ELF-1 (cell line): ENCODE measurements around the gene FAM25G.
A peak's percentile ranks its signal among the peaks of the same experiment; 100 is the strongest.
"Not testable (repeated sequence)": the region's sequence is repeated elsewhere in the genome, so short reads cannot be mapped to it uniquely, and the experiment has no call there.

Source experiments
- DNase-seq: peaks from one replicate; pipeline ENCODE4 v3.0.0-alpha.2; 2016; ENCODE audit warnings: low read depth, low spot score

FAM25G gene

GRCh38 chr10:47465216-47465917 is 26.1 kb downstream of the FAM25G start:
- not testable (repeated sequence) for DNase-seq

- not testable (repeated sequence) for DNase-seq
Observed at GRCh38 chr10:47462577-47463358, 28.7 kb downstream of the FAM25G start.

GRCh38 chr10:47461261-47461687 is 30.2 kb downstream of the FAM25G start:
- peak; percentile 73 for DNase-seq

GRCh38 chr10:47458466-47459154 is 32.9 kb downstream of the FAM25G start:
- no peak for DNase-seq

- no peak for DNase-seq
Observed at GRCh38 chr10:47457826-47458225, 33.7 kb downstream of the FAM25G start.

- no peak for DNase-seq
Observed at GRCh38 chr10:47457528-47457820, 34.0 kb downstream of the FAM25G start.

GRCh38 chr10:47456794-47457527 is 34.5 kb downstream of the FAM25G start:
- DNase-seq: no peak

- no peak for DNase-seq
Observed at GRCh38 chr10:47456079-47456785, 35.3 kb downstream of the FAM25G start.

GRCh38 chr10:47455350-47456078 is 36.0 kb downstream of the FAM25G start:
- not testable (repeated sequence) for DNase-seq

GRCh38 chr10:47454780-47455058 is 36.8 kb downstream of the FAM25G start:
- no peak for DNase-seq

GRCh38 chr10:47454008-47454779 is 37.3 kb downstream of the FAM25G start:
- DNase-seq: no peak

GRCh38 chr10:47453141-47454007 is 38.1 kb downstream of the FAM25G start:
- DNase-seq: no peak

- DNase-seq: peak; percentile 35
Observed at GRCh38 chr10:47452495-47453140, 38.9 kb downstream of the FAM25G start.

GRCh38 chr10:47451998-47452494 is 39.5 kb downstream of the FAM25G start:
- no peak for DNase-seq

GRCh38 chr10:47451273-47451997 is 40.1 kb downstream of the FAM25G start:
- no peak for DNase-seq

- no peak for DNase-seq
Observed at GRCh38 chr10:47450442-47450841, 41.1 kb downstream of the FAM25G start.

- no peak for DNase-seq
Observed at GRCh38 chr10:47449979-47450378, 41.5 kb downstream of the FAM25G start.
